GM12878 (cell line): ENCODE measurements around the gene KLHL3. TPM values are rescaled to one million over a fixed set of nuclear protein-coding genes. Genes with fewer than 3 reads are reported as not detected.

Experiments used
- ATAC-seq: fragments of 200-7000 bp; cut with Tn5 transposase; 3 replicates; pipeline ENCODE4 v1.9.1; 2020; ENCODE audit warnings: mild to moderate bottlenecking, moderate library complexity
- BruUV-seq: library from RNA; stranded (reverse); fragments of 400-500 nt; replicated peaks from 2 replicates; lab custom pipeline; 2021; lab: Mats Ljungman, UMichigan
- CTCF ChIA-PET: fragments of 300-600 bp; sonication (Branson Sonifier 250); formaldehyde crosslinking; extraction: SDS; loops from one replicate; lab custom pipeline; 2021; ENCODE audit warnings: inconsistent platforms; lab: Yijun Ruan, JAX
- POLR2A ChIA-PET: fragments of 350-600 bp; formaldehyde crosslinking; extraction: SDS; loops from one replicate; lab custom pipeline; 2021; ENCODE audit warnings: inconsistent platforms; lab: Charles Lee
- RAD21 ChIA-PET: fragments of 300-600 bp; sonication (Branson Sonifier 250); formaldehyde crosslinking; loops from one replicate; lab custom pipeline; 2023; ENCODE audit warnings: antibody characterized with exemption; ENCODE audit not compliant: unreplicated experiment; lab: Charles Lee
- SMC1A ChIA-PET: fragments of 300-600 bp; sonication (Branson Sonifier 250); formaldehyde crosslinking; loops from one replicate; lab custom pipeline; 2023; ENCODE audit not compliant: unreplicated experiment, uncharacterized antibody; lab: Charles Lee
- DNase-seq: peaks from one replicate; pipeline ENCODE4 v3.0.0-alpha.2; 2011; ENCODE audit warnings: low read depth, low spot score
- FAIRE-seq: peaks from 3 replicates; lab custom pipeline; 2011; peaks lifted over from hg19 to GRCh38; lab: Jason Lieb, UNC
- H2AFZ ChIP-seq: 2 replicates; pipeline ENCODE4 v1.6.0; 2011; ENCODE audit warnings: low read depth, low read length, control low read depth; ENCODE audit not compliant: control insufficient read depth
- H3K27ac ChIP-seq: 2 replicates; pipeline ENCODE4 v1.5.1; 2011; ENCODE audit warnings: control low read depth; ENCODE audit not compliant: control insufficient read depth, insufficient read depth
- H3K27me3 ChIP-seq, 2 experiments: replicated peaks in 1 of 2; 2 replicates each; pipeline versions ENCODE4 v1.6.0 to v1.6.1; 2011; ENCODE audit warnings: low read length in 1 of 2; ENCODE audit not compliant: control insufficient read depth in 2 of 2, insufficient read depth in 2 of 2
- H3K36me3 ChIP-seq, 2 experiments: 2 replicates each; pipeline ENCODE4 v1.5.1; 2011; ENCODE audit warnings: low read length in 1 of 2; ENCODE audit not compliant: control insufficient read depth in 2 of 2, insufficient read depth in 2 of 2
- H3K4me1 ChIP-seq: 2 replicates; pipeline ENCODE4 v1.6.1; 2011; ENCODE audit warnings: mild to moderate bottlenecking, low read length, moderate library complexity, mixed read lengths; ENCODE audit not compliant: control insufficient read depth, insufficient read depth
- H3K4me2 ChIP-seq: 2 replicates; pipeline ENCODE4 v1.6.0; 2011; ENCODE audit warnings: control low read depth; ENCODE audit not compliant: control insufficient read depth, insufficient read depth
- H3K4me3 ChIP-seq: fragments of 200-600 bp; sonication (generic); 2 replicates; pipeline ENCODE4 v1.5.1; 2016
- H3K79me2 ChIP-seq: 2 replicates; pipeline ENCODE4 v1.6.0; 2011; ENCODE audit warnings: low read length; ENCODE audit not compliant: control insufficient read depth, insufficient read depth
- H3K9ac ChIP-seq: 2 replicates; pipeline ENCODE4 v1.8.0; 2011; ENCODE audit warnings: low read length, control low read depth, mixed read lengths; ENCODE audit not compliant: control insufficient read depth, insufficient read depth
- H3K9me3 ChIP-seq: replicated peaks from 3 replicates; pipeline ENCODE4 v1.5.1; 2011; ENCODE audit warnings: mild to moderate bottlenecking, low read length; ENCODE audit not compliant: control insufficient read depth, insufficient read depth
- H4K20me1 ChIP-seq: 2 replicates; pipeline ENCODE4 v1.6.0; 2011; ENCODE audit not compliant: control insufficient read depth, insufficient read depth
- BHLHE40 ChIP-seq, 2 experiments: fragments of 450-650 bp in 1 of 2; IDR thresholded peaks; 2 replicates each; pipeline ENCODE4 v1.6.1; 2011 to 2017; ENCODE audit warnings: low read depth in 2 of 2, borderline replicate concordance in 1 of 2, improper control_type of control experiment in 1 of 2, low read length in 1 of 2, mild to moderate bottlenecking in 1 of 2
- CBFB ChIP-seq: IDR thresholded peaks from 2 replicates; pipeline ENCODE4 v1.6.1; 2016; ENCODE audit warnings: antibody characterized with exemption, low read depth
- EED ChIP-seq: sonication (generic); IDR thresholded peaks from 2 replicates; pipeline ENCODE4 v1.6.1; 2016; ENCODE audit warnings: antibody characterized with exemption, low read depth
- ESRRA ChIP-seq: IDR thresholded peaks from 2 replicates; pipeline ENCODE4 v1.6.1; 2012; ENCODE audit warnings: mild to moderate bottlenecking, low read length, improper control_type of control experiment
- ETV6 ChIP-seq, 2 experiments: fragments of 450-650 bp in 1 of 2; IDR thresholded peaks in 1 of 2; conservative IDR thresholded peaks in 1 of 2; 2 replicates each; pipeline ENCODE4 v1.6.1; 2014; ENCODE audit warnings: antibody characterized with exemption in 1 of 2, borderline replicate concordance in 1 of 2, low read depth in 1 of 2, mild to moderate bottlenecking in 1 of 2, moderate library complexity in 1 of 2
- EZH2 ChIP-seq: IDR thresholded peaks from 2 replicates; pipeline ENCODE4 v1.6.1; 2012; ENCODE audit warnings: low read depth, mild to moderate bottlenecking, control low read depth, inconsistent platforms, low read length, borderline replicate concordance; ENCODE audit not compliant: control insufficient read depth
- FOXM1 ChIP-seq: IDR thresholded peaks from 2 replicates; pipeline ENCODE4 v1.6.1; 2012; ENCODE audit warnings: low read depth, mild to moderate bottlenecking, inconsistent platforms, low read length, moderate library complexity
- GATAD2B ChIP-seq: fragments of 450-650 bp; conservative IDR thresholded peaks from 2 replicates; pipeline ENCODE4 v1.6.1; 2017; ENCODE audit warnings: low read depth, mild to moderate bottlenecking, moderate library complexity
- MYB ChIP-seq: fragments of 150-350 bp; IDR thresholded peaks from 2 replicates; pipeline ENCODE4 v1.6.1; 2014; ENCODE audit warnings: mild to moderate bottlenecking, low read depth, low read length, borderline replicate concordance
- NFYA ChIP-seq: IDR thresholded peaks from 2 replicates; pipeline ENCODE4 v1.6.1; 2011; ENCODE audit warnings: low read depth, mild to moderate bottlenecking, low read length, improper control_type of control experiment, borderline replicate concordance
- NRF1 ChIP-seq: conservative IDR thresholded peaks from 2 replicates; pipeline ENCODE4 v1.6.1; 2011; ENCODE audit warnings: mild to moderate bottlenecking, low read depth, low read length, improper control_type of control experiment
- SMARCA5 ChIP-seq: fragments of 450-650 bp; IDR thresholded peaks from 2 replicates; pipeline ENCODE4 v1.6.1; 2017; ENCODE audit warnings: mild to moderate bottlenecking
- STAT1 ChIP-seq: fragments of 450-650 bp; conservative IDR thresholded peaks from 2 replicates; pipeline ENCODE4 v1.6.1; 2014; ENCODE audit warnings: antibody characterized with exemption, mild to moderate bottlenecking
- ZSCAN29 ChIP-seq: fragments of 450-650 bp; IDR thresholded peaks from 2 replicates; pipeline ENCODE4 v1.6.1; 2017; ENCODE audit warnings: mild to moderate bottlenecking, moderate library complexity
- ZZZ3 ChIP-seq: IDR thresholded peaks from 2 replicates; pipeline ENCODE4 v1.6.1; 2011; ENCODE audit warnings: low read depth; ENCODE audit not compliant: control insufficient read depth, insufficient read length
- WGBS: methylation state at CpG from one replicate; pipeline ENCODE4 v1.1.6; 2016; ENCODE audit warnings: low lambda C conversion rate; ENCODE audit not compliant: insufficient replicate concordance, insufficient coverage; ENCODE audit errors: missing lambda C conversion rate; 5-methylcytosine and 5-hydroxymethylcytosine counted together
- in situ Hi-C: fragments of 300-500 bp; cut with MboI; formaldehyde crosslinking; loops from 9 replicates; pipeline ENCODE4 v1.14.3; 2018; ENCODE audit warnings: mixed read lengths
- intact Hi-C: fragments of 100-400 bp; cut with micrococcal nuclease; formaldehyde crosslinking; loops from one replicate; pipeline ENCODE4 v1.14.2; 2022; ENCODE audit not compliant: unreplicated experiment
- polyA plus RNA-seq, 11 experiments: library from polyadenylated mRNA; depleted of rRNA in 4 of 11; unstranded in 6 of 11; stranded (reverse) in 5 of 11; fragments of >200 nt; fragmentation: Nextera tagmentation in 4 of 11; fragmentation: Illumina TruSeq in 1 of 11; extraction: Ambion mirVana in 4 of 11; extraction: Trizol in 1 of 11; gene quantifications; 1 replicate in 1 of 11; 2 replicates in 10 of 11; pipeline versions ENCODE4 v1.2.1 to v1.2.3, GENCODE V29; 2011 to 2016; ENCODE audit warnings: inconsistent platforms in 2 of 11, missing spikeins in 2 of 11, low read depth in 1 of 11
- total RNA-seq, 4 experiments: library from RNA; depleted of rRNA in 3 of 4; stranded (reverse); fragments of >200 nt in 3 of 4; fragmentation: Illumina TruSeq in 1 of 4; extraction: Trizol in 1 of 4; gene quantifications; 2 replicates each; pipeline versions ENCODE4 v1.2.1 to v1.2.3, GENCODE V29; 2013 to 2021
- TF ChIP-seq, protein P1 (sequence below): fragments of 450-650 bp; IDR thresholded peaks from 2 replicates; pipeline ENCODE4 v1.6.1; 2016; ENCODE audit warnings: mild to moderate bottlenecking
- TF ChIP-seq, protein P2 (sequence below): IDR thresholded peaks from 2 replicates; pipeline ENCODE4 v1.6.1; 2011; ENCODE audit warnings: low read depth, mild to moderate bottlenecking, low read length, moderate library complexity, borderline replicate concordance; ENCODE audit errors: extremely low read depth
- TF ChIP-seq, protein P3 (sequence below): IDR thresholded peaks from 2 replicates; pipeline ENCODE4 v1.6.1; 2012; ENCODE audit warnings: low read depth, low read length, improper control_type of control experiment

Gene KLHL3
- total and polyA plus RNA-seq, 10 of the 15 experiments (the other 5 are each of a cell fraction or from before 2014, with no cell fraction given): 1.7 to 11.7 (median 5.6) TPM

DNA sequence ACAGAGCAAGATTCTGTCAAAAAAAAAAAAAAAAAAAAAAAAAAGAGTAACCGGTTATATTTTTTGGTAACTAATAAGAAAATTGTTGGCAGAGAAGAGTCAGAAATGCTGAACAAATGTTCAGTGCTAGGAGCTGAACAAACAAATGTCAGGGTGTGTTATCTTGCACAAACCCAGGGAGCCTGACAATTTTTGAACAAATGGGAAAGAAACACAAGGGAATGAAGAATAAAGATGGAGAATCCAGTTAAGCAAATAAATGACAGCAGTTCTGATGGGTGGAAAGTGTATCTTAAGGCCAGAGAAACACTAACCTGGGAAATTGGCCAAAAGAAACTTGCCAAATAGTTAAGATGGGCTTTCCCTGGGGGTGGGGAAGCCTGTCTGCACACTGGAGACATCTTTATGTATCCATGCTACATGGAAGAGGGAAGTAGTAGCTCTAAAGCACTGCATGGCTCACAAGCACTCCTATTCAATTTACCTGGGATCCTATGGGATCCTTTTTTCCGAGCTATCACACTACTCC, 23.7 kb downstream of the KLHL3 start:
- H3K27me3 ChIP-seq: no peaks in the 10 kb centered on the region
- H3K9me3 ChIP-seq: no peaks in the 10 kb centered on the region; the same call in 2 of the 3 replicates
- ChIA-PET RAD21 (interaction anchor here (1.4 kb wide), 1 partner anchor 30 kb away, joined by 6 read pairs; no protein-coding TSS in a partner anchor), CTCF (interaction anchor here (0.7 to 5.3 kb wide), 4 partner anchors 30 to 67 kb away, joined by 3 to 30 read pairs (median 4); no protein-coding TSS in a partner anchor), POLR2A (interaction anchor here (0.9 kb wide), 1 partner anchor 8 kb away, joined by 3 read pairs; no protein-coding TSS in a partner anchor)
- peaks cover 3% of the 10 kb centered on the region; the same call in 1 of the 2 replicates for H3K4me1 ChIP-seq
- intact Hi-C loops: no loop called here
- ATAC-seq: no peak
- DNase-seq: no peak
- H3K4me3 ChIP-seq: no peak overlapping the region
- no peak overlapping the region for H3K4me2 ChIP-seq
- no TSS peak for BruUV-seq
- H2AFZ ChIP-seq: no peak overlapping the region
- no peak for FAIRE-seq
- H3K9ac ChIP-seq: no peak overlapping the region
- H3K27ac ChIP-seq: no peak overlapping the region
- TF ChIP-seq SMARCA5 (no peak), MYB (no peak), FOXM1 (no peak), STAT1 (no peak), ETV6 (conservative IDR thresholded peaks at IDR 0.05 in 1 of 2, IDR thresholded peaks at IDR 0.05 in 1 of 2; ENCODE audit: borderline replicate concordance in 1 of 2, low read depth in 1 of 2) (no peak), BHLHE40 (IDR thresholded peaks at IDR 0.05; ENCODE audit: borderline replicate concordance in 1 of 2, low read depth in 2 of 2, low read length in 1 of 2) (no peak), NRF1 (no peak), NFYA (no peak), GATAD2B (no peak), CBFB (no peak), EZH2 (no peak), ZZZ3 (no peak), EED (no peak), ESRRA (no peak), ZSCAN29 (no peak)
- TF ChIP-seq, protein P1, sequence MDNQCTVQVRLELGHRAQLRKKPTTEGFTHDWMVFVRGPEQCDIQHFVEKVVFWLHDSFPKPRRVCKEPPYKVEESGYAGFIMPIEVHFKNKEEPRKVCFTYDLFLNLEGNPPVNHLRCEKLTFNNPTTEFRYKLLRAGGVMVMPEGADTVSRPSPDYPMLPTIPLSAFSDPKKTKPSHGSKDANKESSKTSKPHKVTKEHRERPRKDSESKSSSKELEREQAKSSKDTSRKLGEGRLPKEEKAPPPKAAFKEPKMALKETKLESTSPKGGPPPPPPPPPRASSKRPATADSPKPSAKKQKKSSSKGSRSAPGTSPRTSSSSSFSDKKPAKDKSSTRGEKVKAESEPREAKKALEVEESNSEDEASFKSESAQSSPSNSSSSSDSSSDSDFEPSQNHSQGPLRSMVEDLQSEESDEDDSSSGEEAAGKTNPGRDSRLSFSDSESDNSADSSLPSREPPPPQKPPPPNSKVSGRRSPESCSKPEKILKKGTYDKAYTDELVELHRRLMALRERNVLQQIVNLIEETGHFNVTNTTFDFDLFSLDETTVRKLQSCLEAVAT: no peak
- TF ChIP-seq, protein P2, sequence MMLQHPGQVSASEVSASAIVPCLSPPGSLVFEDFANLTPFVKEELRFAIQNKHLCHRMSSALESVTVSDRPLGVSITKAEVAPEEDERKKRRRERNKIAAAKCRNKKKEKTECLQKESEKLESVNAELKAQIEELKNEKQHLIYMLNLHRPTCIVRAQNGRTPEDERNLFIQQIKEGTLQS: no peak
- TF ChIP-seq, protein P3, sequence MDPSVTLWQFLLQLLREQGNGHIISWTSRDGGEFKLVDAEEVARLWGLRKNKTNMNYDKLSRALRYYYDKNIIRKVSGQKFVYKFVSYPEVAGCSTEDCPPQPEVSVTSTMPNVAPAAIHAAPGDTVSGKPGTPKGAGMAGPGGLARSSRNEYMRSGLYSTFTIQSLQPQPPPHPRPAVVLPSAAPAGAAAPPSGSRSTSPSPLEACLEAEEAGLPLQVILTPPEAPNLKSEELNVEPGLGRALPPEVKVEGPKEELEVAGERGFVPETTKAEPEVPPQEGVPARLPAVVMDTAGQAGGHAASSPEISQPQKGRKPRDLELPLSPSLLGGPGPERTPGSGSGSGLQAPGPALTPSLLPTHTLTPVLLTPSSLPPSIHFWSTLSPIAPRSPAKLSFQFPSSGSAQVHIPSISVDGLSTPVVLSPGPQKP: no peak
- TF ChIP-seq, all 136 proteins: peak for 0
- H3K79me2 ChIP-seq: no peaks in the 10 kb centered on the region
- SMC1A ChIA-PET: interaction anchor here (1.0 to 1.3 kb wide), 2 partner anchors 17 to 19 kb away, joined by 3 read pairs; no protein-coding TSS in a partner anchor
- no peaks in the 10 kb centered on the region for H3K36me3 ChIP-seq
- in situ Hi-C loops: no loop called here
- no peaks in the 10 kb centered on the region for H4K20me1 ChIP-seq
- 75% methylated on average over 2 of the region's 2 CpGs for WGBS
